Endodermal cell (in vitro differentiated cells): ENCODE results near the gene GDF10. TPM values are rescaled to one million over a fixed set of nuclear protein-coding genes. Genes with fewer than 3 reads are reported as not detected.

ENCODE experiments used
- DNase-seq: peaks from one replicate; pipeline ENCODE4 v3.0.0-alpha.2; 2017
- H3K27ac ChIP-seq: 2 replicates; pipeline ENCODE4 v1.5.1; 2013; ENCODE audit warnings: mild to moderate bottlenecking, low read depth, low read length, moderate library complexity
- H3K27me3 ChIP-seq: 2 replicates; pipeline ENCODE4 v1.6.1; 2013; ENCODE audit warnings: mild to moderate bottlenecking, low read length, moderate library complexity; ENCODE audit not compliant: insufficient read depth, control insufficient read depth, poor library complexity, severe bottlenecking
- H3K36me3 ChIP-seq: 2 replicates; pipeline ENCODE4 v1.7.0; 2013; ENCODE audit warnings: mild to moderate bottlenecking, low read length, moderate library complexity; ENCODE audit not compliant: control insufficient read depth, insufficient read depth
- H3K4me1 ChIP-seq: one replicate; pipeline ENCODE4 v1.7.0; 2013; ENCODE audit warnings: low read length; ENCODE audit not compliant: control insufficient read depth, insufficient read depth
- H3K4me3 ChIP-seq: 2 replicates; pipeline ENCODE4 v1.5.1; 2013; ENCODE audit warnings: mild to moderate bottlenecking, low read length, moderate library complexity
- H3K9ac ChIP-seq: 2 replicates; pipeline ENCODE4 v1.6.1; 2013; ENCODE audit warnings: mild to moderate bottlenecking, low read length, moderate library complexity; ENCODE audit not compliant: poor library complexity, severe bottlenecking; ENCODE audit errors: extremely low read depth
- H3K9me3 ChIP-seq: 2 replicates; pipeline ENCODE4 v1.6.1; 2013; ENCODE audit warnings: mild to moderate bottlenecking, low read length, moderate library complexity; ENCODE audit not compliant: control insufficient read depth
- H3K27ac Mint-ChIP-seq: 2 replicates; pipeline ENCODE4 v1.8.0; 2020; ENCODE audit warnings: mixed read lengths
- H3K27me3 Mint-ChIP-seq: 2 replicates; pipeline ENCODE4 v1.8.0; 2021; ENCODE audit warnings: mild to moderate bottlenecking, mixed read lengths; ENCODE audit not compliant: insufficient read depth
- H3K36me3 Mint-ChIP-seq: 2 replicates; pipeline ENCODE4 v1.8.0; 2020; ENCODE audit warnings: low read depth, mixed read lengths
- H3K4me1 Mint-ChIP-seq: 2 replicates; pipeline ENCODE4 v1.8.0; 2020; ENCODE audit warnings: mixed read lengths
- H3K4me3 Mint-ChIP-seq: 2 replicates; pipeline ENCODE4 v1.8.0; 2020; ENCODE audit warnings: mild to moderate bottlenecking, moderate library complexity, mixed read lengths
- H3K9me3 Mint-ChIP-seq: 2 replicates; pipeline ENCODE4 v1.8.0; 2020; ENCODE audit warnings: mild to moderate bottlenecking, mixed read lengths
- WGBS, 2 experiments: methylation state at CpG; one replicate each; pipeline versions ENCODE4 v1.1.5 to v1.1.7; 2013; ENCODE audit warnings: missing lambda C conversion rate in 2 of 2, mixed read lengths in 1 of 2; ENCODE audit not compliant: insufficient coverage in 1 of 2, insufficient read length in 1 of 2; 5-methylcytosine and 5-hydroxymethylcytosine counted together
- total RNA-seq, 2 donors: library from RNA; stranded (reverse); fragmentation: NEBNext Ultra II Directional in 1 of 2; extraction: Animal tissue kit (Norgen Biotek cat#: 25700) in 1 of 2; gene quantifications; 2 replicates in 1 of 2; 3 replicates in 1 of 2; pipeline ENCODE4 v1.2.1, GENCODE V29; 2021
- TF ChIP-seq, protein P1 (sequence below): fragments of 200-600 bp; sonication (generic); conservative IDR thresholded peaks from 2 replicates; pipeline ENCODE4 v1.5.0; 2021; ENCODE audit warnings: antibody characterized with exemption, mild to moderate bottlenecking

The GDF10 gene
- total RNA-seq, 2 donors from 2014 or later, result not detected

DNA sequence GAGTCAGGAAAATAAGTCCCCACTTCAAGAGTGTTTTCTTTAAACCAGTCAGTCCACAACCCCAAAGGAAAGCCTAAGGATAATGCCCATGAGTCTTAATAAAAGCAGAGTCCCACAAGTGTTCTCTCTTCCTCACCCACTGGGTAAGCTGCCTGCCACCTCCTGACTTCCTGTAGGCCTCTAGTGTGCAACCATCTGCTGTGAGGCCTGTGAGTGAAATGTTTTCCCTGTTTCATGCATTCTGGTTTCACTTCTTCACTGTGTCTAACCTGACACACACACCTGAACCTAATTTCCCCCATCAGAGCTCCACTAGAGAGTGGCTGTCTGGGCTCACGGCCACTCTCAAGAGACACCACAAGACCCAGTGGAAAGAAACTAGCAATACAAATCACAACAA, 38.9 kb upstream of the GDF10 start:
- no peak overlapping the region for H3K27ac Mint-ChIP-seq
- H3K9me3 Mint-ChIP-seq, result no peaks in the 10 kb centered on the region
- no peaks in the 10 kb centered on the region for H3K36me3 Mint-ChIP-seq
- WGBS, 2 experiments, result 93% methylated on average over 1 of the region's 1 CpG; no CpG with 5 or more reads in 1 of the 2 experiments
- peaks cover 2% of the 10 kb centered on the region for H3K4me1 ChIP-seq
- no peaks in the 10 kb centered on the region for H3K4me1 Mint-ChIP-seq
- no peak overlapping the region for H3K27ac ChIP-seq
- no peaks in the 10 kb centered on the region for H3K36me3 ChIP-seq
- TF ChIP-seq, protein P1, sequence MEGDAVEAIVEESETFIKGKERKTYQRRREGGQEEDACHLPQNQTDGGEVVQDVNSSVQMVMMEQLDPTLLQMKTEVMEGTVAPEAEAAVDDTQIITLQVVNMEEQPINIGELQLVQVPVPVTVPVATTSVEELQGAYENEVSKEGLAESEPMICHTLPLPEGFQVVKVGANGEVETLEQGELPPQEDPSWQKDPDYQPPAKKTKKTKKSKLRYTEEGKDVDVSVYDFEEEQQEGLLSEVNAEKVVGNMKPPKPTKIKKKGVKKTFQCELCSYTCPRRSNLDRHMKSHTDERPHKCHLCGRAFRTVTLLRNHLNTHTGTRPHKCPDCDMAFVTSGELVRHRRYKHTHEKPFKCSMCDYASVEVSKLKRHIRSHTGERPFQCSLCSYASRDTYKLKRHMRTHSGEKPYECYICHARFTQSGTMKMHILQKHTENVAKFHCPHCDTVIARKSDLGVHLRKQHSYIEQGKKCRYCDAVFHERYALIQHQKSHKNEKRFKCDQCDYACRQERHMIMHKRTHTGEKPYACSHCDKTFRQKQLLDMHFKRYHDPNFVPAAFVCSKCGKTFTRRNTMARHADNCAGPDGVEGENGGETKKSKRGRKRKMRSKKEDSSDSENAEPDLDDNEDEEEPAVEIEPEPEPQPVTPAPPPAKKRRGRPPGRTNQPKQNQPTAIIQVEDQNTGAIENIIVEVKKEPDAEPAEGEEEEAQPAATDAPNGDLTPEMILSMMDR, result no peak
- no peaks in the 10 kb centered on the region for H3K27me3 Mint-ChIP-seq
- no peak overlapping the region for H3K4me3 Mint-ChIP-seq
- H3K4me3 ChIP-seq, result no peak overlapping the region
- no peak overlapping the region for H3K9ac ChIP-seq
- H3K27me3 ChIP-seq, result no peaks in the 10 kb centered on the region
- DNase-seq, result peak; percentile 20
- H3K9me3 ChIP-seq, result no peaks in the 10 kb centered on the region

DNA sequence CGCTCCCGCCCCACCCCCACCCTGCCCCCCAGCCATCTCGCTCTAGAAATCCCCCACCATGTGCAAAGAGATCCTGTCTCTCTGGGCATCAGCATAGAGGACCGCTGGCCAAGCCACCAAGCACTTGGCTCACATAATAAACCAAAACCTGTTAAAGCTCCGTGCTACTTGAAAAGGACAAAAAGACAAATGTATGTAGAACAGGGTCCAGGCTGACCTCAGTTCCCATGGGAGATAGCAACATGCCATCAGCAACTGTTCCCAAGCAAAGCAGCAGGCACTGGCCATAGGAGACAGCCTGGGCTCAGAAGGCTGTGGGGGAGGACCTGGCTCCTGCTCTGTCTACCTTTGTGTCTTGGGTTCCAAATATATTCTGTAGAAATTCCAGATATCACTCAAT, 38.4 kb upstream of the GDF10 start:
- no peaks in the 10 kb centered on the region for H3K4me1 Mint-ChIP-seq
- peak; percentile 29 for DNase-seq
- Histone ChIP-seq H3K4me1 (peaks cover 2% of the 10 kb centered on the region), H3K27ac (no peak overlapping the region), H3K9ac (no peak overlapping the region), H3K27me3 (no peaks in the 10 kb centered on the region), H3K9me3 (no peaks in the 10 kb centered on the region), H3K4me3 (no peak overlapping the region), H3K36me3 (no peaks in the 10 kb centered on the region)
- H3K4me3 Mint-ChIP-seq, result no peak overlapping the region
- H3K36me3 Mint-ChIP-seq, result no peaks in the 10 kb centered on the region
- no peak overlapping the region for H3K27ac Mint-ChIP-seq
- H3K9me3 Mint-ChIP-seq, result no peaks in the 10 kb centered on the region
- TF ChIP-seq, protein P1, result no peak
- WGBS, 2 experiments, result 92% methylated on average over 3 of the region's 5 CpGs; no CpG with 5 or more reads in 1 of the 2 experiments
- H3K27me3 Mint-ChIP-seq, result no peaks in the 10 kb centered on the region

DNA sequence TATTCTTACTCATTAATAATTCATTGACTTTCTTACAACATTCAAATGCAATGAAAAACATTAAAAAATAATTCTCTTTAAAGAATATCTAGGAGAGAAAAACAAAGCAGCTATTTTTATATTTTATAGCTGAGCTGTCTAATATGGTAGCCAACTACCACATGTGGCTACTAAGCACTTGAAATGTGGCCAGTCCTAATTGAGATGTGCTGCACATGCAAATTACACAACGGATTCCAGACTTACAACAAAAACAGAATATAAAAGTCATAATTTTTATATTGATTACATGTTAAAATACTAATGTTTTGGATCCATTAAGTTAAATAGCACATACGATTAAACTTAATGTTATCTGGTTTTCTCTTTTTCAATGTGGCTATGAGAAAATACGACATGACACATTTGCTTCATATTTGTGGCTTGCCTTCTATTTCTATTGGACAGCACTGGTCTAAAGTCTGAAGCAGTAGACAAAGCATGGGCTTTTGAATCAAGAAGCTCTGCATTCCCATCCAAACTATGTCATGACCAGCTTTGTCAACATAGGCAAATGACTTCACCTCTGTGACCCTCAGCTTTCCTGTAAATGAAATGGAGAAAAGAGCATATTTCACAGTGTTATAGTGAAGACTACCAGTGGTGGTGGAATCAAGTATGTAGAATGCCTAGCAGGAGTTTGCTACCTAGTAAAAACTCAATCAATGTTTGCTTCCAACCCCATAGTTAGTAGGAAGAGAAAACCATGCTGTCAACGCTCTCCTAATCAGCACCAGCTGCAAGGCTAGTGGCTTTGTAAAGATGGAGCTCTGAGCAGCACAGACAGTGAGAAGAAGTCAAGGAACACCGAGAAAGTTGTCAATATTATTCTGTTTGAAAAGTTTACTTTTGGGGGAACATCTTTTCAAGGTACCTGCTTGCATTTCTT, 37.1 kb upstream of the GDF10 start:
- Mint-ChIP-seq H3K27ac (no peak overlapping the region), H3K36me3 (no peaks in the 10 kb centered on the region), H3K9me3 (no peaks in the 10 kb centered on the region), H3K4me3 (no peak overlapping the region), H3K27me3 (peaks cover 3% of the 10 kb centered on the region), H3K4me1 (no peaks in the 10 kb centered on the region)
- H3K4me3 ChIP-seq, result no peak overlapping the region
- 94 to 95% methylated on average over 4 to 5 of the region's 5 CpGs for WGBS, 2 experiments
- H3K27ac ChIP-seq, result no peak overlapping the region
- TF ChIP-seq, protein P1, result no peak
- no peaks in the 10 kb centered on the region for H3K36me3 ChIP-seq
- H3K9ac ChIP-seq, result no peak overlapping the region
- peaks cover 2% of the 10 kb centered on the region for H3K4me1 ChIP-seq
- DNase-seq, result no peak
- no peaks in the 10 kb centered on the region for H3K9me3 ChIP-seq
- H3K27me3 ChIP-seq, result no peaks in the 10 kb centered on the region
